Ureter (tissue), 1 donor: ENCODE data around the gene GPR55. TPM values are rescaled to one million over a fixed set of nuclear protein-coding genes. Genes with fewer than 3 reads are reported as not detected.
A peak's percentile ranks its signal among the peaks of the same experiment; 100 is the strongest.

Experiments
- DNase-seq: peaks from one replicate; pipeline ENCODE4 v3.0.0-alpha.2; 2020; ENCODE audit warnings: low spot score
- total RNA-seq: library from RNA; stranded (reverse); gene quantifications from one replicate; pipeline ENCODE4 v1.2.4, GENCODE V29; 2023
- donor health status: DM: yes; HTN: yes; CAD: no.

Gene GPR55
- total RNA-seq, 1 donor from 2014 or later, result 0.39 TPM

DNA sequence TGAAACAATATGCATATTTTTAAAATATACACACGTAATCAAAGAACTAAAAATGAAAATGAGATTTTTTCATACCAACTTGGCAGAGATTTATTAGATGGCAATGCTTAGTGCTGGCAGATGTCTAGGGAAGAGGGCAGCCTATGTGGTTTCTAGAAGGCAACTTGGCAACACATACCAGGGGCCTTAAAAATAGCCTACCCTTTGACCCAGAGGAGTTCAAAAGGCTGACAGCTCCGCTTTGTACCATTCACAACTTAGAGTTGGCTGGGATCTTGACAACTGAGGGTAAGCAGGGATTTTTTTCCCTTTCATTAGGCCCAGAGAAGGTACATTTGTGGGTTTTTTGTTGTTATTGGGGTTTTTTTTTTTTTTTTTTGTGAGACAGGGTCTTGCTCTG lies 26.4 kb upstream of the GPR55 start:
- DNase-seq, result no peak

DNA sequence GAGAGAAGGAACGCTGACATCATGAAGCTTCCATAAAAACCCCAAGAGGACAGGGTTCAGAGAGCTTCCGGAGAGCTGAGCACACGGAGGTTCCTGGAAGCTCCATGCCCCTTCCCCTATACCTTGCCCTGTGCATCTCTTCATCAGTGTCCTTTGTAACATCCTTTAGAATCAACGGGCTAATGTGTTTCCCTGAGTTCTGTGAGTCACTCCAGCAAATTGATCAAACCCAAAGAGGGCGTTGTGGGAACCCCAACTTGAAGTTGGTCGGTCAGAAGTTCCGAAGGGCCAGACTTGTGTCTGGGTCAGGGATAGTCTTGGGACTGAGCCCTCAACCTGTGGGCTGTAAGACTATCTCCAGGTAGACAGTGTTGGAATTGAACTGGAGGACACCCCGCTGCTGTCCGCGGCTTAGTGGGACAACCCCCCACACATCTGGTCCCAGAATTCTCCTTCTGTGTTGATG lies 25.9 kb upstream of the GPR55 start:
- DNase-seq, result no peak

DNA sequence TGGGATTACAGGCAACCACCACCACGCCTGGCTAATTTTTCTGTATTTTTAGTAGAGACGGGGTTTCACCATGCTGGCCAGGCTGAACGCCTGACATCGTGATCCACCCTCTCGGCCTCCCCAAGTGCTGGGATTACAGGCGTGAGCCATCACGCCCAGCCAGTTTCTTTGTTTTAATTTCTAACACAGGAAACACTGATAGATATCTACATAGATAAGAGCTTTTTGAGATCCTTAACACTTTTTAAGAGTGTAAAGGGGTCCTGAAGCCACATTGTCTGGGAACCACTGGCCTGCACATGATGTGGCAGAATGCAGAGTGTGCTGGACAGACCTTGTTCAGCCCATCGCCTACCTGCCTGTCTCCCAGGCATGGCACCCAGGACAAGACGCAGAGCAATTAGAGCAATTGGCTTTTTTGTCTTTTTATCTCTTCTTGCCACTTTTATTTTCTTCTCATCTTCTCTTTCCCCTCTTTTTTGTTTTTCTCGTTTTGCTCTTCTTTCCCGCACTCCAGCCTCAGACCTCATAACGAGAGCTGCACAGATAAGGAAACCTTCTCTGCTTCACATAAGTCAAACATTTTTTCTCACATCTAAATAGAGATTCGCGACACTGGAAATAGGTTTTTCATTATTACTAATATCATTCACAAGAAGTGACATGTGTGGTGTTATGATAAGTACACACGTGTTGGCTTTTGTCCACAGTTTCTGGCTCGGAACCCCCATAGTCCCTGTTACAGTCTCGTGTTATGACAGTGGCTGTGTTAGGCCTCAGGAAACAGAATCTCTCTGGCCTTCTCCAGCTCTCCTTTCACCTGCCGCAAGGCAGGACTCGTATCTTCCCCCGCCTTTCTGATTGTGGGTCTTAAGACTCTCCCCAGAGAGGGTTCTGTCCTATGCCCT lies 25.2 kb upstream of the GPR55 start:
- no peak for DNase-seq

DNA sequence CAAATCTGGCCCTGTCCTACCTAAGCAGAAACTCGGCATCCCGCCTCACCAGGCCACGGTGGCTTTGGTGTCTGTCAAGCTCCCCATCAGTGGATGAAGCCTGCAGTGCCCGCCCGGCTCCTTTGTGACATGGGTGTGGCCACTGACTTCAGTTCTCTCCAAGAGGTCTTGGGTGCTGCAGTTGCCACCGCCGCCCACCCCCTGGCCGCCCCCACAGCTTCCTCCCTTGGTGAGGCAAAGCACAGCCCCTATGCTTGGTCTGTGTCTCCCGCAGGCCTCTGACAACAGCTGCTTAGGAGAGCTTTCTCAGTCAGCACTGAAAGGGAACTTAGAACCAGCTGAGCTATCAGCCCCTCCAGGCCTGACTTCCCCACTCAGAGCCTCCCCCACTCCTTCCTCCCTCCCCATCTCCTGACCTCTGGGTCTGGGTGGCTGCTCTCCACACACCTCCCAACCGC lies 22.9 kb upstream of the GPR55 start:
- no peak for DNase-seq

DNA sequence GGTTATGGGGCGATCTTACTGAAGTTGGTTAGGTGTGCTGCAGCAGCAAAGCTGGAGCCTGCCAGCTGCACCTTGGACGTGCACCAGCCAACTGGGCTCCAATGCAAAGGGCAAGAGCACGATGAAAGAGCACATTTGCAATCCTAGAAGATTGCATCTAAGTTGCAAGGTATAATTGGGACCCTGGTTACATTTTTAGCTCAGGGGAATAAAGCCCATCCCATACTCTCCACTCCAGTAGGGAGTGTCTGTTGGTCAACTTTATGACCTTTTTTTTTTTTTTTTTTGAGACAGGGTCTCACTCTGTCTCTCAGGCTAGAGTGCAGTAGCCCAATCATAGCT lies 22.2 kb upstream of the GPR55 start:
- no peak for DNase-seq

DNA sequence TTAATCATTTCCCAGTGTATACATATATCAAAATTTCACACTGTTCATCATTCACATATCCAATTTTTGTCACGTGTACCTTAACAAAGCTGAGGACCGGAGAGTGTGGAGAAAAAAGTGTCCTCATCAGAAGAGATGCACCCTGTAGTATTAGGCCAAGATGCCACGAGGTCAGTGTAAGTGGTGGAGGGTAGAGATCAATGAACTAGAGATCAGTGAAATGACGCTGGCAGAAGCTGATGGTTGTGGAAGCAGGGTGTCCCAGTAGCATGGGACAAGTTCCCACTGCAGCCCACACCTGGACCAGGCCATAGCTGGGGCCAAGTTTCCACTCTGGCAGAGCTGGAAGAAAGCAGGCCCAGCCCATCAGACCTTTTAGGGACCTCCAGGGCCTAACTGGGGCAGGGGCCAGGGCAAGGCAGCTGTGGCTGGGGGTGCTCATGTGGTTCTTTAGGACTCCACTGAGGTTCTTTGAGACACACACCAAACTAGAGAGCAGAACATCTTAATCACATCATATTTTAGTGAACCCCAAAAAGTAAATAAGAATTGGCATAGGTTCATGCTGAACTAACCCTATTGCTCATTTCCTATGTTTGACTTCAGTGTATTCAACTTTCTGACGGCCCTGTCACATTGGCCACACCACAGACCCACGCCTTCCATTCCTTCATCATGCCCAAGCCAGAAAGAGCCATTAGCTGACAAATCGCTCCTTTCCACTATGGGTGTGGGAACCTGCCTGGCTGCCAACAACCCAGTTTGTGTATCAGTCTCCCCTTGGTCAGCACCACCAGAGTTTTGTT lies 21.6 kb upstream of the GPR55 start:
- DNase-seq, result no peak

DNA sequence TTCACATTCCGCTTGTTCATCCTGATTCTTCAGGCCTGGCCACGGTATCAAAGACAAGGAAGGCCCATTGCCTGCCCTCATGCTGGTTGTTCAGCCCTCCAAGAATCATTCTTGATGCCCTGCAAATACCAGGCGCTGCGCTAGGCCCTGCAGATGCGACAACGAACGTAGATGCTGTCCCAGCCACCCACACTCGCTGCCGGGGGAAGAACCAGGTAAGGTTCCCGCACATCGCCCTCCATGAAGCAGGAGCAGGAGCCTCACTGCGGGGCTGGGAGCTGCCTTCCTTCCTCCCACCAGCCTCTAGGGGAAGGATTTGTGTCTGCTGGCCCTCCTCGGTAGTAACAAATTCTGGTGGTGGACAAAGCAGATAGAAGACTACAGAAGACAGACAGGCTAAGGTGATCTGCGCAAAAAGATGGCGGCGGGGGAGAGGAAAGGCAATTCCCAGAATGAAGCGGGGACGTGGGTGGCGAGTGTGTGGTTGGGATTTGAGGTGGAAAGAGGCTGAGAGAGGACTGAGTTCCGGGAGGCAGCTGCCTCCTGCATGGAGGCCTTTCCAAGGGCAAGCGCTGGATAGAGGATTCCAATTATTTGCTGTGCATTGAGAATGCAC lies 19.8 kb upstream of the GPR55 start:
- no peak for DNase-seq

DNA sequence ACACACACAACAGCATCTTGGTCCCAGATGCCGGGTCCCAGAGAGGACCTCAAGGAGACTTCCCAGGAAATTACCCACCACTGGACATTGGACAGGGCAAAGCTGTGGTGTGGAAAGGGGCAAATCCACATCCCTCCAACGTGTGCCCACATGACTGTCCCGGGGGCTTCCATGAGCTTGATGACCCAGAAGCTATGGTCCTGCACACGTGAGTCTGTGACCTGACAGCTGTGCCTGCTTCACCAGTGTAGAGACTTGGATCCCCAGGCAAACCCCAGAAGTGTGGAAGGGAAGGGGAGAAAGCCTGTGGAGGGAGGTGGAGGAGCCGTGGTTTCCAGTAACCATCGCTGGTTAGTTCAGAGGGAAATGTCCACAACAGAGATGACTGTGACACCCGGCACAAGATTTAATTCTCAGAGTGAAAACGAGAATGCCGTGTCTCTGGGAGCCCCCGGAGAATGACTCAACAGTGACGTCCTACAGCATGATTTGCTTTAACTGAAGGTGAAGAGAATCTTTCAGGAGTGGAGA lies 19.1 kb upstream of the GPR55 start:
- DNase-seq, result peak; percentile 32

DNA sequence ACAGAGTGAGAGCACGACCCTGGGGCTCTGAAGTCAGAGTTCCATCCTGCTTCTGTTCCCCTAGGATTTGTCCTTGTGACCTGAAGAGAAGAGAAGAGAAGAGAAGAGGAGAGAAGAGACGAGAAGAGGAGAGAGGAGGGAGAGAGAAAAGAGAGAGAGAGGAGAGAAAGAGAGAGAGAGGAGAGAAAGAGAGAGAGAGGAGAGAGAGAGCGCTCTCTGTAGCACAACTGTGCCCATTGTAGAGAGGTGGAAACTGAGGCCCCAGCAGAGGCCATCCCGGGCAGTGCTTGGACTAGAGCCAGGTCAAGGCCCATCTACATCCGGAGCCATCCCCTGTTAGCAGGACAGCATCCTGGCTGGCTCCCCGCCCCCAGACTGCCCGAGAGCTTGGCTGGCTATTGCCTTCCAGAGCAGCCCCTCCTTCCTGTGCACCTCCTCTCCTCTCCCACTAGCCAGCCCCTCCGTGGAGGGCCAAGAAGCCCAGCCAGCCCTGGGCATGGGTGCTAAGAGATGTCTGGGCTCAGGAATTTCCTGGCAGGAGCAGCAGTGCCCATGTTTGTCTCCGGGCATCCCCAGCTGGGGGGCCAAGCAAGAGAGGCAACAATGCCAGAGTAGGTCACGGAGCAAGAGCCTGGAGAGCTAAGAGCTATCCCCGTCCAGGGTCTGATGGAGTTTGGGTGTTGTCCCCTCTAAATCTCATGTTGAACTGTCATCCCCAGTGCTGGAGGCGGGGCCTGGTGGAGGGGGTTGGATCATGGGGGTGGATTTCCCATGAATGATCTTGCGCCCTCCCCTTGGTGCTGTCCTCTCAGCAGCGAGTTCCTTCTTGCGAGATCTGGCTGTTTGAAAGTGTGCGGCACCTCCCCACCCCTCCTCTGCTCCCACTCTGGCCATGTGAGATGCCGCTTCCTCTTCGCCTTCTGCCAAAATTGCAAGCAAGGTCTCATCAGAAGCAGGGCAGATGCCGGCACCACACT lies 18.2 kb upstream of the GPR55 start:
- peak; percentile 47 for DNase-seq

DNA sequence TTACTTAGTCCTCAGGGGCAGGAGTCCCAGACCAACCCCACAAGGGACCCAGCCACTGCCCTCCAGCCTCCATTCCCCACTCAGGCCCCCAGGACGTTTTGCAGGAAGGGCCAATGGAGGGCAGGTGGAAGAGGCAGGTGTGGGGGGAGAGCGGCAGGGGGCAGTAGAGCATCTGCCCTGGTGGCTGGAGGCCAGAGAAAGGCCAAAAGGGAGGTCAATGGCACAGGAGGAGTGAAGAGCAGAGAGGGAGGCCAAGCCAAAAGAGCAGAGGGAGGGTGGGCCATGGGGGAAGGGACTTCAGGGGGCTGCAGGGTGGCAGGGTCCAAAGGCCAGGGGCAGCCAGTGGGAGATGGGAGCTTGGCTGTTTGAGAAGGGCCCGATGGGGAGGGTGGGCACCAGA lies 17.3 kb upstream of the GPR55 start:
- DNase-seq, result peak; percentile 31

DNA sequence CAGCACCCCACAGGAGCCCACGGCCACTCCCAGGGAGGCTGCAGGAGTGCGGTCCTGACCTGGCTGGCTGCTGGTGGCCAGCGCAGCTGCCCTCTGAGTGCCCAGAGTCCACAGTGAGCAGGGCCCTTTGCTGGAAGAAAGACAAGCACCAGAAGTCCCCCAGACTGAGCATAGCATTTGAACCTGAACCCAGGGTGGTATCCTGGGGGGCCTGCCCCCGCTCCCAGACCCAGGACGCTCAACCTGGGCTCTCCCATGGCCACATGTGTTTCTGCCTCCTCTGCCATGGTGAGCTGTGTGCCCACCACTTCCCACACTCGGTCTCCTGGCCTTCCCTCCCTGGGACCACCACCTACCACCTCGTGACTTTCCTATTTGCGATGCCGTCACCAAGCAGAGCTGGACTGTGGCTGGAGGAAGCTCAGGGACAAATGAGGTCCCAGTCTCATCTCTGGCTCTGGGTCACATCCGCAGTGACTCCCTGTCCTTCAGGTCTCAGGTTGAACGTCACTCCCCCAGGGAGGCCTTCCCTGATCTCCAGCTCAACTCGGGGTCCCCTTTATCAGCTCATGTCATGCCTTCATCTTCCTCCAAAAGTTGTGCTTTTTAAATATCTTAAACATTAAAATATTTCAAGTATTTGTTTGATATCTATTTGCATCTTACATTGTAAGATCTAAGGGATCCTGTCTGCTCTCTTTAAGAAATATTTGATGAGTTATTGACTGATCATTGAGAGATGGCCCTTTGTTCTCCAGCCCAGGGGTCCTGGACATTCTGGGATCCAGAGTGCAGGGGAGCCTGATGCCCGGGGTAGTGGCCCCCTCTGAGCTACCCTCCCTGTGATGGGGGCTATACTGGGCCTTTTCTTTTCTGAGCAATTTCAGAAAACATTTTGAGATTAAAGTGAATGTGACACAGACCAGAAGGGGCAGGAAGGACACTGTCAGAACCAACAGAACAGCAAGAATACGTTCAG lies 16.4 kb upstream of the GPR55 start:
- peak; percentile 33 for DNase-seq

DNA sequence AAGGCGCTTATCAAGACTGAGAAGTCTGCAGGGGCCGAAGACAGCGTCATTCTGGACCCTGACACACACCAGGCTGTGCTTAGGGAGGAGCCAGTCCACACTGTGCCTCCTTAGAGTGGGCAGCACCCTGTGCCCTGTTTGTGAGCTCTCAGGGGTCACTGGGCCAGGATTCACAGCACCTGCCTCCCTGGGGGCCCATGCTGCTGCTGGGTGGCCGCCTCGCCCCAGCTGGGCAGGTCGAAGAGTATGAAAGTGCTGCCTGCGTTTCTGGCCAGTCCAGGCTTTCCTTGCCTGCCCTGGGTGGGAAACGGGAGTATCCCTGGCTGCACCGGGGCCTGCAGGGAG lies 15.4 kb upstream of the GPR55 start:
- DNase-seq, result peak; percentile 34

DNA sequence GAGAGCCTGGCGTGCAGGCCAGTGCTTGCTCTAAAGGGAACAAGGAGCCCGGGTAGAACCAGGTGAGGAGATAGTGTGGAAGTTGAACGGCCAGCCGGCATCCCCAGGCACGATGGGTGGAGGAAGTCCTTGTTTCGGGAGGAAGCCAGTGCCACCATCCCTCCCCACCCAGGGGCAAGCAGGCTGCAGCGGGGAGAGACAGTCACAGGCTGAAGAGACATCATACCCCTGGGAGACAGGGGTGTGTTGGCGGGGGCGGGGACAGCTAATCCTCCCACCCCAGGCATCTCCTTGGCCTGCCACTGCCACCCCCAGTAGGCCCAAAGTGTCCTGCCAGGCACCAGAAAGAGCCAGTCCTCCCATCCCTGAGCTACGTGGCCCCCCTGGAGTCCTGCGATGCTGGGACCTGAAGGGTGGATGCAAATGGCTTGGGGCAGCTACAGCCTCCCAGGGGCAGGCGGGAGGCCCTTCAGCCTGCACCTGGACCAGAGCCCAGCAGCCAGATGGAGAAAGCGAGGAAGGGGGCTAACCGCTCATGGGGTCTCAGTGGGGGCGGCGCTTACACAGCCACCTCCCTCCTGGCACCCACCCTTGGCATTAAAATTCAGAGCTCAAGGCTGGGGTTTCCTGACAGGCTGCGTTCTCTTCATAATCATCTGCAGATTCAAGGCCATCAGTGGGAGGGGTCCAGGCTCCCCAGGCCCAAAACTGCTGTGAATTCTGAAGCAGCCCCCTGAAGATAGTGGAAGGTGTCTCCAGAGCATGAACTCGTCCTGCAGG lies 14.8 kb upstream of the GPR55 start:
- peak; percentile 37 for DNase-seq

DNA sequence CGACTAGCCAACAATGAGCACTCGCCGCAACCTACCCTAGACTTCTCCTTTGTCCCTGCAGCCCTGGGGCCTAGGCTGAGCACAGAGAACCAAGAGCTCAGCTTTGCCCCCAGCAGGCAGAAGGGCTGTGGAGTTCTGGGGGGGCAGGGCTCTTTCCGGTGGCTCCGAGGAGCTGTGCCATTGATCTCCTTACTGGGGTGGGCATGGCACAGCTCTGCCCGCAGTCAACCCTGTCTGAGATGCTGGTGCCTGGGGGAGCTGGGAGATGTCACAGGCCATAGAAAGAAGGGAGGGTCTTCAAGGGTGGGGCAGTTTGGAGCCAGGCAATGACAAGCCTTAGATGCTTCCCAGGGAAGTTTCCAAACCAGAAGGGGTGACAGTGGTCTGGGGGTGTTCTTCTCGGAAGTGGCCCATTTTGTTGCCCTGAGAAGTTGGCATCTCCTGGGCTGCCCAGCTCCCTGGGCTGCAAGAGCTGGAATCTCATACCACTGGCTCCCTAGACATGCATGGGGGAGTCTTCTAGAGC lies 14.1 kb upstream of the GPR55 start:
- DNase-seq, result no peak

DNA sequence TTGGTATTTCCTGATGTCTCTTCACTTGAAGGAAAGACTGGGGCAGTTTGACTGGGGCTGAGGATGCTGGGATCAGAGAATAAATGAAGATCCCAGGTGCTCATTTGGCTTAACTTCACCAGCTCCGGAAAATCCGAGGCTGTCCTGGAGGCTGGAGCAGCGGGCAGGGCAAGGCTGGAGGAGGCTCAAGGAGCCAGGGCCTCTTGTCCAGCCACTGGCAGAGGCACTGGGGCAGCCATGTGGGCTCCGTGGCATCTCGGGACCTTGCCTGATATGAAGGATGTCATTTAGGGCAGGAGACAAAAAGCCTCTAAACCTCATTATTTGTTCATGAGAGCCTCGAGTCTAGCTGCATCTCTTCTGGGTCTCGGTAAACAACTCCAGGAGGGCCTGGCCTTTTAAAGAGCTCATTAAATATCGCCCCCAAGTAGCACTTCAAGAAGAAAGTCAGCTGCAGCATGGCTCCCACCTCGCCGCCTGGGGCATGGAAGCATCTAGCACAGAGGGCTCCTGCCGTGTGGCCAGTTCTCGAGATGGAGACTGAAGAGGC lies 13.5 kb upstream of the GPR55 start:
- DNase-seq, result peak; percentile 22

DNA sequence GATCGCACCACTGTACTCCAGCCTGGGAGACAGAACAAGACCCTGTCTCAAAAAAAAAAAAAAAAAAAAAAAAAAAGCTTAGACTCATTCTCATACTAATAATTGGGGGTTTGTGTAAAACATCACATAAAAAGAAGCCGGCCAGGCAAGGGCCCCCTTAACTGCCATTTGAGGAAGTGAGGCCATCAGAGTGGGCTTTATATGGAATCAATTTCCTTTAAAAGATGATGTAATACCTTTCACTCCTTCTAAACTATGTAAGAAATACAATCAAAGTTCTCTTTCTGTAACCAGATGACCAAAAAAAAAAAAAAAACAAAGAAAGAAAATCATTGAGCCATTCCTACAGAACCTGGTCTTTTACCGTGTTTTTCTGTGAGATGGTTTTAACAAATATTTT lies 13.1 kb upstream of the GPR55 start:
- DNase-seq, result peak; percentile 3

DNA sequence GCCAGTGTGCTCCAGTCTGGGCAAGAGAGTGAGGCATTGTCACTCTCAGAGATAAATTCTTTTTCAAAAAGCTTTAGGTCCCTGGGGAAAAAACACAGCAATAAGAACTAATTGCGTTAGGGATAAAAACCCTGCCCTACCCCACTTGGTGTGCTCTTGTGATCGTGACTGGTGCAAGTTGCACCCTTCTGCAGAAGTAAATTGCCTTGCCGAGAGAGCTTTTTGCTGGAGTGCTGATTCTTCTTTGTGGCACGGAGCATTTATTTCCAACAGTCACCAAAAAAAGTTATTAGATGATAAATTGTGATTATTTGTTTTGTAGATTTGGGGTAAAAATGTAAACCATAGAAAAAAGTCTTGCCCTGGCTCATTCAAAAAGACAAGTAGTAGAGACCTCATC lies 12.3 kb upstream of the GPR55 start:
- no peak for DNase-seq

DNA sequence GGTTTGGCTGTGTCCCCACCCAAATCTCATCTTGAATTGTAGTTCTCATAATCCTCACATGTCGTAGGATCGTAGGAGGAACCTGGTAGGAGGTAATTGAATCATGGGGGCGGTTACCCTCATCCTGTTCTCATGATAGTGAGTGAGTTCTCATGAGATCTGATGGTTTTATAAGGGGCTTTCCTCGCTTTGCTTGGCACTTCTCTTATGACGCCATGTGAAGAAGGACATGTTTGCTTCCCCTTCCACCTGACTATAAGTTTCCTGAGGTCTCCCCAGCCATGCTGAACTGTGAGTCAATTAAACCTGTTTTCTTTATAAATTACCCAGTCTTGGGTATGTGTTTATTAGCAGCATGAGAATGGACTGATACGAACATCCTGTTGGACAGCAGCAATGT lies 11.2 kb upstream of the GPR55 start:
- peak; percentile 17 for DNase-seq

DNA sequence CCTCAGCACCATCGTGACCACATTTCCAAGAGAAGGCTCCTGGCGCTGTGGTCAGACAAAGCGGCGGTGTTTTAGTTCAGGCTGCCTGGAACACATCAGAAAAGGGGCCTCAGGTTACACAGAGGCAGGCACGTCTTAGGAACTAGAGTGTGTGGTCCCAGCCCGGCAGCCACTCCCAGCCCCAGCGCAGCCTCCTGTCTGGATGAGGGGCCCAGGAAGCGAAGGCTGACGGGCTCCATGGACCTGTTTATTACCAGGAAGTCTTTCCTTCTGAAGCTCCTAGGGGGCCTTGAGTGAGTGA lies 10.0 kb upstream of the GPR55 start:
- peak; percentile 30 for DNase-seq
